Vagina (tissue), 2 donors: Measurements from ENCODE around the gene ARHGAP26.

ENCODE experiments used
- CTCF ChIP-seq, 3 experiments: fragments of 450-650 bp in 2 of 3; fragments of 200-600 bp in 1 of 3; sonication (generic) in 1 of 3; IDR thresholded peaks; one replicate each; pipeline ENCODE4 v1.5.1; 2017 to 2019; ENCODE audit warnings: antibody characterized with exemption in 3 of 3, mild to moderate bottlenecking in 2 of 3, moderate library complexity in 2 of 3
- POLR2A ChIP-seq, 2 donors: fragments of 450-650 bp; IDR thresholded peaks; one replicate each; pipeline ENCODE4 v1.6.1; 2017; ENCODE audit warnings: antibody characterized with exemption in 2 of 2, mild to moderate bottlenecking in 2 of 2, moderate library complexity in 2 of 2

- TF ChIP-seq POLR2A (IDR thresholded peaks at IDR 0.05) (no peak), CTCF (IDR thresholded peaks at IDR 0.05) (no peak)
Observed at GRCh38 chr5:143195491-143195890, 425.3 kb downstream of the ARHGAP26 start.
